Astrocyte of the cerebellum (primary cell): ENCODE results near the gene RBPJ.

Source experiments
- DNase-seq: peaks from one replicate; pipeline ENCODE4 v3.0.0-alpha.2; 2011; ENCODE audit warnings: low read depth
- H3K4me3 ChIP-seq: 2 replicates; pipeline ENCODE4 v1.5.1; 2011; ENCODE audit warnings: mild to moderate bottlenecking, low read depth, low read length, moderate library complexity
- in situ Hi-C: cut with HindIII; loops from 2 replicates; pipeline ENCODE4 v1.10.0; 2017; ENCODE audit warnings: low sequenced_read_pairs
- TF ChIP-seq, protein P1 (sequence below): IDR thresholded peaks from 2 replicates; pipeline ENCODE4 v1.5.1; 2012; ENCODE audit warnings: low read length, low read depth, moderate library complexity, mild to moderate bottlenecking; ENCODE audit errors: missing control alignments

RBPJ gene

DNA sequence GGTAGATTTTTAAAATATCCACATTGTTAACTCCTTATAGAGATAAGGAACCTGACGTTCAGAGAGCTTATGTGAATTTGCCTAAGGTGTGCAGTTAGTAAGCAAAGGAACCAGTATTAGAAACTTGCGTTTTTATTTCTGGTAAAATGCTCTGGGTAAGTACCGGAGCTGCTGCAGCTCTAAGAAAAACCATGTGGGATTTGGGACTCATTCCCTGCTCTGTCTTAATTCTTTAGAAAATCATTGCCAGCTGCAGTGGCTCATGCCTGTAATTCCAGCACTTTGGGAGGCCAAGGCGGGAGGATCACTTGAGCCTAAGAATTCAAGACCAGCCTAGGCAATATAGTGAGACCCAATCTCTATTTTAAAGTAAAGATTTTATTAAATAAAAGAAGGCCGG is 163.7 kb downstream of the RBPJ start:
- DNase-seq = no peak
- H3K4me3 ChIP-seq = no peak overlapping the region
- TF ChIP-seq, protein P1, sequence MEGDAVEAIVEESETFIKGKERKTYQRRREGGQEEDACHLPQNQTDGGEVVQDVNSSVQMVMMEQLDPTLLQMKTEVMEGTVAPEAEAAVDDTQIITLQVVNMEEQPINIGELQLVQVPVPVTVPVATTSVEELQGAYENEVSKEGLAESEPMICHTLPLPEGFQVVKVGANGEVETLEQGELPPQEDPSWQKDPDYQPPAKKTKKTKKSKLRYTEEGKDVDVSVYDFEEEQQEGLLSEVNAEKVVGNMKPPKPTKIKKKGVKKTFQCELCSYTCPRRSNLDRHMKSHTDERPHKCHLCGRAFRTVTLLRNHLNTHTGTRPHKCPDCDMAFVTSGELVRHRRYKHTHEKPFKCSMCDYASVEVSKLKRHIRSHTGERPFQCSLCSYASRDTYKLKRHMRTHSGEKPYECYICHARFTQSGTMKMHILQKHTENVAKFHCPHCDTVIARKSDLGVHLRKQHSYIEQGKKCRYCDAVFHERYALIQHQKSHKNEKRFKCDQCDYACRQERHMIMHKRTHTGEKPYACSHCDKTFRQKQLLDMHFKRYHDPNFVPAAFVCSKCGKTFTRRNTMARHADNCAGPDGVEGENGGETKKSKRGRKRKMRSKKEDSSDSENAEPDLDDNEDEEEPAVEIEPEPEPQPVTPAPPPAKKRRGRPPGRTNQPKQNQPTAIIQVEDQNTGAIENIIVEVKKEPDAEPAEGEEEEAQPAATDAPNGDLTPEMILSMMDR = no peak
- in situ Hi-C loops = no loop called here
